Ovary (tissue), 9 donors: Measurements from ENCODE around the gene SEMA3C. TPM values are rescaled to one million over a fixed set of nuclear protein-coding genes. Genes with fewer than 3 reads are reported as not detected.

ENCODE experiments used
- DNase-seq, 5 donors: peaks; one replicate each; pipeline ENCODE4 v3.0.0-alpha.2; 2019 to 2020
- H3K27ac ChIP-seq, 2 donors: fragments of 200-600 bp; one replicate each; pipeline versions ENCODE4 v1.5.1 to v1.8.0; 2019 to 2022
- H3K27me3 ChIP-seq: fragments of 200-600 bp; one replicate; pipeline ENCODE4 v1.8.0; 2022
- H3K36me3 ChIP-seq: fragments of 200-600 bp; sonication (generic); one replicate; pipeline ENCODE4 v1.5.1; 2019
- H3K4me1 ChIP-seq: one replicate; pipeline ENCODE4 v1.8.1; 2013; ENCODE audit warnings: mild to moderate bottlenecking, moderate library complexity; ENCODE audit not compliant: insufficient read depth
- H3K4me3 ChIP-seq: fragments of 200-600 bp; sonication (generic); one replicate; pipeline ENCODE4 v1.5.1; 2017
- H3K9me3 ChIP-seq, 2 donors: fragments of 200-600 bp in 1 of 2; sonication (generic) in 1 of 2; one replicate each; pipeline versions ENCODE4 v1.5.1 to v1.8.1; 2013 to 2019; ENCODE audit warnings: mild to moderate bottlenecking in 1 of 2, moderate library complexity in 1 of 2
- EP300 ChIP-seq: sonication (generic); formaldehyde crosslinking; IDR thresholded peaks from one replicate; pipeline ENCODE4 v1.6.1; 2017; ENCODE audit warnings: antibody characterized with exemption
- POLR2A ChIP-seq: fragments of 450-650 bp; IDR thresholded peaks from one replicate; pipeline ENCODE4 v1.6.1; 2017; ENCODE audit warnings: antibody characterized with exemption, mild to moderate bottlenecking, moderate library complexity
- WGBS, 3 donors: extraction: QIAGEN DNeasy Blood & Tissue Kit in 1 of 3; methylation state at CpG; one replicate each; pipeline versions ENCODE4 v1.1.5 to v1.1.7; 2013 to 2017; 5-methylcytosine and 5-hydroxymethylcytosine counted together
- intact Hi-C, 4 donors: fragments of 100-400 bp; cut with DNase I; formaldehyde crosslinking; loops; one replicate each; pipeline versions ENCODE4 v1.11.0 to v1.15.1; 2022 to 2023
- polyA plus RNA-seq, 2 donors: library from polyadenylated mRNA; stranded (reverse); fragments of 200-250 nt in 1 of 2; fragments of 350-450 nt in 1 of 2; fragmentation: Illumina TruSeq in 1 of 2; extraction: RNeasy Lipid Tissue Mini Kit (QIAGEN cat#74804) in 1 of 2; gene quantifications; one replicate each; pipeline ENCODE4 v1.2.3, GENCODE V29; 2013 to 2014
- total RNA-seq, 7 donors: library from RNA; depleted of rRNA in 2 of 7; stranded (reverse); fragments of >200 nt in 2 of 7; fragmentation: NEBNext Ultra II Directional in 3 of 7; extraction: Animal tissue kit (Norgen Biotek cat#: 25700) in 3 of 7; gene quantifications; one replicate each; pipeline versions ENCODE4 v1.1.0 to v1.2.4, GENCODE V29; 2016 to 2023
- TF ChIP-seq, protein P1 (sequence below), 3 donors: fragments of 450-650 bp in 2 of 3; fragments of 200-600 bp in 1 of 3; IDR thresholded peaks; one replicate each; pipeline versions ENCODE4 v1.5.1 to v1.8.0; 2016 to 2022; ENCODE audit warnings: antibody characterized with exemption in 3 of 3, mild to moderate bottlenecking in 1 of 3
- donor health status: DM: no; HTN: no; CAD: no; lungs with moderate emphysema.
- donor health status: DM: no; HTN: no; CAD: no.
- donor health status: Bipolar disorder and iron deficiency.
- donor health status: DM: yes; HTN: yes; CAD: no.
- donor health status: DM: no; HTN: no; CAD: no.
- donor health status: DM: yes; HTN: yes; CAD: no.

Gene SEMA3C
- total and polyA plus RNA-seq, 9 donors, result 20.1 to 91.9 (median 53.5) TPM

DNA sequence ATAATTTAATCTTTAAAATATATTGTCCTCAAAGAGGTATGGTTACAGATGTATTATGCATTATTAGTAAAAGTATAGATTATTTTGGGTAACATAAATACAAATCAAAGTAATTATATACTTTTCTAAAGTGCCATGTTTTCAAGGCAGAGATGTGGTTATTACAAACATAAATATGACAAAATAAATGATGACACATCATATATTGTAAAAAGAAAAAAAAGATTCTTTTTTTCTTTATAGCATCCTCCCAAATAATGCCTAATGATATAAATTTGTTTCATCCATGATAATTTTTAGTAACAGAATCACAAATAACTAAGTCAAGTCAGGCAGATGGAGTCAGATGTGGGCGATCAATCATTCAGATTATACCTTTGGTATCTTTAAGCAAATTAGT lies 29.3 kb downstream of the SEMA3C start:
- H3K4me1 ChIP-seq, result peaks cover 6% of the 10 kb centered on the region
- intact Hi-C loops, result no loop called here
- no peak for TF ChIP-seq EP300
- TF ChIP-seq, protein P1, sequence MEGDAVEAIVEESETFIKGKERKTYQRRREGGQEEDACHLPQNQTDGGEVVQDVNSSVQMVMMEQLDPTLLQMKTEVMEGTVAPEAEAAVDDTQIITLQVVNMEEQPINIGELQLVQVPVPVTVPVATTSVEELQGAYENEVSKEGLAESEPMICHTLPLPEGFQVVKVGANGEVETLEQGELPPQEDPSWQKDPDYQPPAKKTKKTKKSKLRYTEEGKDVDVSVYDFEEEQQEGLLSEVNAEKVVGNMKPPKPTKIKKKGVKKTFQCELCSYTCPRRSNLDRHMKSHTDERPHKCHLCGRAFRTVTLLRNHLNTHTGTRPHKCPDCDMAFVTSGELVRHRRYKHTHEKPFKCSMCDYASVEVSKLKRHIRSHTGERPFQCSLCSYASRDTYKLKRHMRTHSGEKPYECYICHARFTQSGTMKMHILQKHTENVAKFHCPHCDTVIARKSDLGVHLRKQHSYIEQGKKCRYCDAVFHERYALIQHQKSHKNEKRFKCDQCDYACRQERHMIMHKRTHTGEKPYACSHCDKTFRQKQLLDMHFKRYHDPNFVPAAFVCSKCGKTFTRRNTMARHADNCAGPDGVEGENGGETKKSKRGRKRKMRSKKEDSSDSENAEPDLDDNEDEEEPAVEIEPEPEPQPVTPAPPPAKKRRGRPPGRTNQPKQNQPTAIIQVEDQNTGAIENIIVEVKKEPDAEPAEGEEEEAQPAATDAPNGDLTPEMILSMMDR (IDR thresholded peaks at IDR 0.05), result no peak
- no peak for TF ChIP-seq POLR2A

DNA sequence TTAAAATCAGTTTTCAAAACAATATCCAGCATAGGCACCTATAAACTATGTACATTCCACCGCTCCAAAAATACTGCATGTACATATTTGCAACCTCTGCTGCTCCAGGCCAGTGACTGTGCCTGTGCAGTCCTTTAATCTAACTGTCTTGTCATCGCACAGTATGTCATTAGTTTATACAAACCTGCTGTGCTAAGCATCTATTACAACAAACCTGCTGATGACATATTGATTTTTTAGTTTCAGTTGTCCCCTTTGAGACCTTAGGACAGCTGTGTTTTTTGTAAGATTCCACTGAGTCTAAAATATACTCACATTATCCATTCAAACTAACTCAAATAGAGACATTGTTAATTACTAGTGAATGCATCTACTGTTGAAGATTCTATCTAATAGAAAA lies 33.1 kb downstream of the SEMA3C start:
- H3K4me3 ChIP-seq, result no peak overlapping the region
- no peak for DNase-seq
- no peak overlapping the region for H3K27ac ChIP-seq
- no peaks in the 10 kb centered on the region for H3K9me3 ChIP-seq
- WGBS, 3 donors, result 95 to 98% (median 98%) methylated on average over 2 of the region's 2 CpGs
- H3K27me3 ChIP-seq, result no peaks in the 10 kb centered on the region
- intact Hi-C loops, result no loop called here
- H3K36me3 ChIP-seq, result no peaks in the 10 kb centered on the region
- TF ChIP-seq EP300 (no peak), POLR2A (no peak)
- TF ChIP-seq, protein P1 (IDR thresholded peaks at IDR 0.05), result no peak
- H3K4me1 ChIP-seq, result peaks cover 4% of the 10 kb centered on the region

More for the DNA sequence above, 29.3 kb downstream of the SEMA3C start:
- H3K27me3 ChIP-seq, result no peaks in the 10 kb centered on the region
- H3K9me3 ChIP-seq, result no peaks in the 10 kb centered on the region
- no peak overlapping the region for H3K27ac ChIP-seq
- no peak overlapping the region for H3K4me3 ChIP-seq
- H3K36me3 ChIP-seq, result no peaks in the 10 kb centered on the region
- whole genome bisulfite sequencing, 3 donors, result 92 to 96% (median 95%) methylated on average over 1 of the region's 1 CpG
- DNase-seq, result no peak

DNA sequence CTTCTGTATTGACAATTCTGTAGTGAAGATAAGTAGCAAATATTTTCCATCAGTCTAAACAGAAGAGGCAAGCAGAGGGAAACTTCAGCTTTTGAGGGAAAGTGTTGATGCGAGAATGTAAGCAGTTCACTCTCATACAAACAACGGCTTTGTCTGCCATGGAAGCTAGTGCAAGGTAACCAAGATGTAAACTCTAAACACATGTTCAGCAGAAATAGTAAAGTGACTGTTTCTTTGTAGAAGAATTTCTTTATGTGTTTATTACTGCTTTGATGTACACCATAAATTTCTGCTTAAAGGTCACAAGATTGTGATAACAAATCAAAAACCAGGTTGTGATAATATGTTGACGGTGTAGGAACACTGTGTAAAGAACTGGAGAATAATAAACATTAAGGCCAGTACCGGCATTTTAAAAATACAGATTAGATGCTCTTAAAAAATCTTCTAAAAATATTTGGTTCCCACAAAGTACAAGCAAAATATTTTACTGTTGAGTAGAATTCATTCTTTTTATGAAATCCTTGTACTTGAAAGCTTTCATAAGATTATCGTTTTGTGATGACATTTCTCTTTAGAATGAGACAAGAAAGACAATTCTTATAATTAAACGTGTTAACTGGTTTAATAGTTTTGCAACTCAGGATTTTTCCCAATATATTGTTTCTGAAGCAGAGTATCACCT lies 34.2 kb downstream of the SEMA3C start:
- Histone ChIP-seq H3K27ac (peak overlapping the region in 1 of 2 donors; percentile 24), H3K27me3 (no peaks in the 10 kb centered on the region), H3K4me1 (peaks cover 4% of the 10 kb centered on the region), H3K9me3 (no peaks in the 10 kb centered on the region), H3K4me3 (no peak overlapping the region), H3K36me3 (no peaks in the 10 kb centered on the region)
- 9 to 24% (median 10%) methylated on average over 6 of the region's 6 CpGs for WGBS, 3 donors
- intact Hi-C loops, result no loop called here
- DNase-seq, result no peak
- TF ChIP-seq EP300 (no peak), POLR2A (no peak)
- TF ChIP-seq, protein P1 (IDR thresholded peaks at IDR 0.05), result no peak

DNA sequence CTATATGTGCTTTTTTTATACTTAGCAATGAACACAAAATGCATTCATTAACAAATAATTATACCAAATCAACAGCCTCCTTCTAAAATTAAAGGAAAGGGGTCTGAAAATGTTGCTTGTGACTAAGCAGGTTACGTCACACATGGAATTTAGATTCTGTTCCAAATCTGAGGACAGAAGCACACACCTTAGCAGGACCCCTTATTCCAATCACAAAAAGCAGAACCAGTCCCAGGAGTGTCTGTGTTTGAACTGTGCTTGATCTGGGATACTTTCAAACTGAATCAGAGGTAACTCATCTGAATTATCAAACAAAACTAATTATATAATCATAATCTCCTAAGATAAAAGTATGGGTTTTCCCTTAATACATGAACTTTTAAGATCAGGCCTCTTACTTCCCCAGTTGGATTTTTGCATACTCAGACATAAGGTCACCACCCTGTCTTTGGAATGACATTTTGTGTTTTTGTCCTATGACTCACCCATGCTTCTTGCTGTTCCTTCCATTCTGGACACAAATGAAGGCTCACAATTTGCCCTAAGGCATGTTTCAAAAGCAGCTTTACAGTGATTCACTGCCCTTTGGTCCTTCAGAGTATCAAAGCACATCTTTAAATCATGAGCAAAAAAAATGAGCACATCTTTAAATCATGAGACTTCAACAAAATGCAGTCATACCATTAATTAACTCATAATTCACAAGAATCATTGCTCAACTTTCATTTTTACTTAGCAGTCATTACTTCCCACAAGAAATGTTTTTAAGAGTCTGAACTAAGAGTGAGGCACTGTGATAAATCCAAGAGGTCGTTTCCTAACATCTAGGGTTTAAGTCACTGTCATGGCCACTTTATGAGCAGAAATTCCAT lies 35.5 kb downstream of the SEMA3C start:
- Histone ChIP-seq H3K4me3 (no peak overlapping the region), H3K4me1 (peaks cover 4% of the 10 kb centered on the region), H3K36me3 (no peaks in the 10 kb centered on the region), H3K27ac (no peak overlapping the region), H3K9me3 (no peaks in the 10 kb centered on the region), H3K27me3 (no peaks in the 10 kb centered on the region)
- no peak for DNase-seq
- 34 to 49% (median 45%) methylated on average over 2 of the region's 2 CpGs for WGBS, 3 donors
- TF ChIP-seq, protein P1 (IDR thresholded peaks at IDR 0.05), result no peak
- no peak for TF ChIP-seq POLR2A
- no peak for TF ChIP-seq EP300
- intact Hi-C loops, result no loop called here
